PC-3 (cell line): ENCODE measurements around the gene RAB37. TPM values are rescaled to one million over a fixed set of nuclear protein-coding genes. Genes with fewer than 3 reads are reported as not detected.

Experiments used
- ATAC-seq: fragments of 200-7000 bp; cut with Tn5 transposase; 2 replicates; pipeline ENCODE4 v1.9.1; 2020; ENCODE audit warnings: mild to moderate bottlenecking, moderate library complexity
- BruUV-seq: library from RNA; stranded (reverse); fragments of 400-500 nt; replicated peaks from 2 replicates; lab custom pipeline; 2021; lab: Mats Ljungman, UMichigan
- CTCF ChIA-PET: fragments of 300-600 bp; sonication (Branson Sonifier 250); formaldehyde crosslinking; loops from one replicate; lab custom pipeline; 2022; ENCODE audit warnings: antibody characterized with exemption; lab: Charles Lee
- POLR2A ChIA-PET: fragments of 300-600 bp; sonication (Branson Sonifier 250); formaldehyde crosslinking; loops from one replicate; lab custom pipeline; 2022; ENCODE audit warnings: antibody characterized with exemption; ENCODE audit not compliant: unreplicated experiment; lab: Charles Lee
- DNase-seq: peaks from one replicate; pipeline ENCODE4 v3.0.0-alpha.2; 2015
- H2AFZ ChIP-seq: fragments of 300-600 bp; sonication (generic); 2 replicates; pipeline ENCODE4 v1.6.0; 2016; ENCODE audit warnings: antibody characterized with exemption, low read length
- H3F3A ChIP-seq: fragments of 300-600 bp; sonication (generic); one replicate; pipeline ENCODE4 v1.6.0; 2017; ENCODE audit warnings: antibody characterized with exemption, low read length, control low read depth, mild to moderate bottlenecking; ENCODE audit not compliant: unreplicated experiment
- H3K27ac ChIP-seq: fragments of 300-600 bp; sonication (generic); 2 replicates; pipeline ENCODE4 v1.5.1; 2016; ENCODE audit warnings: mild to moderate bottlenecking, low read length
- H3K27me3 ChIP-seq: fragments of 300-600 bp; sonication (generic); 2 replicates; pipeline ENCODE4 v1.6.1; 2016; ENCODE audit warnings: low read length, mixed read lengths
- H3K36me3 ChIP-seq: fragments of 300-600 bp; sonication (generic); 2 replicates; pipeline ENCODE4 v1.6.1; 2016; ENCODE audit warnings: low read depth, mixed run types, low read length, mixed read lengths
- H3K4me1 ChIP-seq: fragments of 300-600 bp; sonication (generic); 2 replicates; pipeline ENCODE4 v1.5.1; 2016; ENCODE audit warnings: low read length; ENCODE audit not compliant: insufficient read depth
- H3K4me2 ChIP-seq: fragments of 300-600 bp; sonication (generic); 2 replicates; pipeline ENCODE4 v1.6.0; 2016; ENCODE audit warnings: low read length
- H3K4me3 ChIP-seq: fragments of 300-600 bp; sonication (generic); 2 replicates; pipeline ENCODE4 v1.5.1; 2016; ENCODE audit warnings: mild to moderate bottlenecking, low read length, mixed read lengths
- H3K79me2 ChIP-seq: fragments of 300-600 bp; sonication (generic); 2 replicates; pipeline ENCODE4 v1.6.1; 2017; ENCODE audit warnings: low read length, mixed read lengths
- H3K9ac ChIP-seq: fragments of 300-600 bp; sonication (generic); 2 replicates; pipeline ENCODE4 v1.6.0; 2016; ENCODE audit warnings: mild to moderate bottlenecking, low read length
- H3K9me2 ChIP-seq: fragments of 300-600 bp; sonication (generic); replicated peaks from 2 replicates; pipeline ENCODE4 v1.6.1; 2016; ENCODE audit warnings: mixed run types, low read length, mixed read lengths
- H3K9me3 ChIP-seq: fragments of 300-600 bp; sonication (generic); 2 replicates; pipeline ENCODE4 v1.6.1; 2016; ENCODE audit warnings: low read length, mixed read lengths
- H4K20me1 ChIP-seq: fragments of 300-600 bp; sonication (generic); 2 replicates; pipeline ENCODE4 v1.6.1; 2016; ENCODE audit warnings: low read length, mixed read lengths
- CTCF ChIP-seq: fragments of 300-600 bp; sonication (generic); conservative IDR thresholded peaks from 2 replicates; pipeline ENCODE4 v1.5.1; 2017; ENCODE audit warnings: antibody characterized with exemption, low read depth, mild to moderate bottlenecking, low read length
- EZH2 ChIP-seq: fragments of 300-600 bp; sonication (generic); IDR thresholded peaks from one replicate; pipeline ENCODE4 v1.6.1; 2017; ENCODE audit warnings: antibody characterized with exemption, mild to moderate bottlenecking, low read length; ENCODE audit not compliant: unreplicated experiment
- EZH2phosphoT487 ChIP-seq: fragments of 300-600 bp; sonication (generic); IDR thresholded peaks from 2 replicates; pipeline ENCODE4 v1.6.1; 2018; ENCODE audit warnings: mild to moderate bottlenecking, antibody characterized with exemption, low read length, borderline replicate concordance
- intact Hi-C: fragments of 100-400 bp; cut with micrococcal nuclease; formaldehyde crosslinking; loops from 2 replicates; pipeline ENCODE4 v1.9.0; 2023
- total RNA-seq: library from RNA; depleted of rRNA; stranded (reverse); fragments of >200 nt; gene quantifications from 2 replicates; pipeline ENCODE4 v1.2.3, GENCODE V29; 2014

The RAB37 gene
- total RNA-seq, 1 experiment from 2014 or later: 0.66 TPM

- Histone ChIP-seq H3K9ac (no peak overlapping the region), H3K4me1 (no peaks in the 10 kb centered on the region), H3K9me2 (no peaks in the 10 kb centered on the region), H3K4me3 (no peak overlapping the region), H4K20me1 (no peaks in the 10 kb centered on the region), H3F3A (no peaks in the 10 kb centered on the region), H3K27ac (no peak overlapping the region), H2AFZ (no peak overlapping the region), H3K79me2 (no peaks in the 10 kb centered on the region), H3K27me3 (no peaks in the 10 kb centered on the region), H3K9me3 (no peaks in the 10 kb centered on the region), H3K36me3 (peaks cover 14% of the 10 kb centered on the region; the same call in 1 of the 2 replicates), H3K4me2 (no peak overlapping the region)
- no peak for DNase-seq
- ATAC-seq: no peak
- CTCF ChIA-PET: no interaction called here
- intact Hi-C loops: no loop called here
- no peak for TF ChIP-seq EZH2
- no peak for TF ChIP-seq EZH2phosphoT487
- no peak for TF ChIP-seq CTCF
- POLR2A ChIA-PET: no interaction called here
- no TSS peak for BruUV-seq
These were observed 58.4 kb downstream of the RAB37 start for GRCh38 chr17:74795327-74796020.

GRCh38 chr17:74796211-74796610 lies 59.2 kb downstream of the RAB37 start:
- Histone ChIP-seq H3K4me2 (no peak overlapping the region), H3K4me3 (no peak overlapping the region), H3K27me3 (no peaks in the 10 kb centered on the region), H3K9me3 (no peaks in the 10 kb centered on the region), H3K4me1 (no peaks in the 10 kb centered on the region), H4K20me1 (no peaks in the 10 kb centered on the region), H3K9ac (no peak overlapping the region), H3K27ac (no peak overlapping the region), H3K9me2 (no peaks in the 10 kb centered on the region), H3F3A (no peaks in the 10 kb centered on the region), H3K36me3 (peaks cover 14% of the 10 kb centered on the region; the same call in 1 of the 2 replicates), H2AFZ (no peak overlapping the region), H3K79me2 (no peaks in the 10 kb centered on the region)
- BruUV-seq: no TSS peak
- intact Hi-C loops: no loop called here
- DNase-seq (no peak), ATAC-seq (no peak)
- TF ChIP-seq EZH2 (no peak), EZH2phosphoT487 (no peak), CTCF (no peak)
- ChIA-PET POLR2A (no interaction called here), CTCF (no interaction called here)

- no peak for ATAC-seq
- CTCF ChIA-PET: no interaction called here
- BruUV-seq: no TSS peak
- H3K27ac ChIP-seq: no peak overlapping the region
- no peaks in the 10 kb centered on the region for H3K27me3 ChIP-seq
- H3K36me3 ChIP-seq: peaks cover 14% of the 10 kb centered on the region; the same call in 1 of the 2 replicates
- H3K9me3 ChIP-seq: no peaks in the 10 kb centered on the region
- no peaks in the 10 kb centered on the region for H3K9me2 ChIP-seq
- H2AFZ ChIP-seq: no peak overlapping the region
- H3K9ac ChIP-seq: no peak overlapping the region
- no peaks in the 10 kb centered on the region for H3K79me2 ChIP-seq
- H4K20me1 ChIP-seq: no peaks in the 10 kb centered on the region
- no peak for DNase-seq
- no peaks in the 10 kb centered on the region for H3F3A ChIP-seq
- TF ChIP-seq CTCF: no peak
- no peaks in the 10 kb centered on the region for H3K4me1 ChIP-seq
- POLR2A ChIA-PET: no interaction called here
- intact Hi-C loops: no loop called here
- no peak overlapping the region for H3K4me2 ChIP-seq
- no peak overlapping the region for H3K4me3 ChIP-seq
These were observed 59.8 kb downstream of the RAB37 start for GRCh38 chr17:74796866-74797265.
